IPS-20b (cell line): Measurements from ENCODE around the gene UBA6.

Experiments
- H3K27ac ChIP-seq: one replicate; pipeline ENCODE4 v1.5.1; 2013; ENCODE audit warnings: low read length
- H3K27me3 ChIP-seq: 2 replicates; pipeline ENCODE4 v1.6.1; 2013; ENCODE audit warnings: mild to moderate bottlenecking, low read length, inconsistent platforms; ENCODE audit not compliant: insufficient read depth
- H3K36me3 ChIP-seq: 2 replicates; pipeline ENCODE4 v1.6.1; 2013; ENCODE audit warnings: low read depth, mild to moderate bottlenecking, inconsistent platforms, low read length, moderate library complexity; ENCODE audit not compliant: insufficient read depth
- H3K4me1 ChIP-seq: 2 replicates; pipeline ENCODE4 v1.6.1; 2013; ENCODE audit warnings: mild to moderate bottlenecking, control low read depth, inconsistent platforms, low read length, moderate library complexity; ENCODE audit not compliant: insufficient read depth
- H3K4me3 ChIP-seq: 2 replicates; pipeline ENCODE4 v1.5.1; 2013; ENCODE audit warnings: mild to moderate bottlenecking, low read length, inconsistent platforms
- H3K9ac ChIP-seq: 2 replicates; pipeline ENCODE4 v1.6.1; 2013; ENCODE audit warnings: low read depth, mild to moderate bottlenecking, inconsistent platforms, low read length, moderate library complexity
- H3K9me3 ChIP-seq: 2 replicates; pipeline ENCODE4 v1.6.1; 2013; ENCODE audit warnings: mild to moderate bottlenecking, low read depth, low read length, inconsistent platforms; ENCODE audit not compliant: insufficient read depth

The UBA6 gene

DNA sequence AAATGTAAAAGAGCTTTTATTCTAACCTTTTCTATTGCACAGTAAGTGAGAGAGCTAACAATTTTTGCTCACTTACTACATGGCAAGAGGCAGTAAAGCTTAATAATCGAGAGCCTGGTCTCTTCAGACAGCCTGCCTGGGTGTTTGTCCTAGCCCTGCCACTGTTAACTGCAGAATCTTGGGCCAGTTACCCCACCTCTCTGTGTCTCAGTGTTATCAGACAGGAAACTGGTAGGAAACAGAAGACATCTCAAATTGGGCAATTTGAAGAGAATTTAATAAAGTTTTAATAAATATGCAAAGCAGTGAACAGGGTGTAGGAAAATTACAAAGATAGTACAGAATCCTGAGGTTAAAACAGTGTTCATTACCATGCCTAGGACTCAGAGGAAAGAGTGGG lies 129.0 kb downstream of the UBA6 start:
- H3K9ac ChIP-seq, result no peak overlapping the region

DNA sequence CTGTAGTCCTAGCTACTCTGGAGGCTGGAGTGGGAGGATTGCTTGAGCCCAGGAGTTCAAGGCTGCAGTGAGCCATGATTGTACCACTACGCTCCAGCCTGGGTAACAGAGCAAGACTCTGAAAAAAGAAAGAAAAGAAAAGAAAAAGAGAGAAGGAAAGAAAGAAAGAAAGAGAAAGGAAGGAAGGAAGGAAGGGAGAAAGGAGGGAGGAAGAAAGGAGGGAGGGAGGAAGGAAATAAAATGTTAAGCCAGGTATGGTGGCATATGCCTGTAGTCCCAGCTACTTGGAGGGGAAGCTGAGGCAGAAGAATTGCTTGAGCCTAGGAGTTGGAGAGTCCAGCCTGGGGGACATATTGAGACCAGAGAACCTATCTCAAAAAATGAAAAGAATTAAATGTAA lies 130.4 kb downstream of the UBA6 start:
- no peaks in the 10 kb centered on the region for H3K36me3 ChIP-seq
- H3K4me1 ChIP-seq, result peaks cover 5% of the 10 kb centered on the region; the same call in 1 of the 2 replicates
- H3K9me3 ChIP-seq, result no peaks in the 10 kb centered on the region
- H3K4me3 ChIP-seq, result no peak overlapping the region
- H3K27me3 ChIP-seq, result no peaks in the 10 kb centered on the region
- no peak overlapping the region for H3K9ac ChIP-seq
- no peak overlapping the region for H3K27ac ChIP-seq

More for the DNA sequence above, 129.0 kb downstream of the UBA6 start:
- peaks cover 8% of the 10 kb centered on the region; the same call in 1 of the 2 replicates for H3K4me1 ChIP-seq
- H3K4me3 ChIP-seq, result no peak overlapping the region
- H3K36me3 ChIP-seq, result no peaks in the 10 kb centered on the region
- H3K27ac ChIP-seq, result no peak overlapping the region
- no peaks in the 10 kb centered on the region for H3K9me3 ChIP-seq
- no peaks in the 10 kb centered on the region for H3K27me3 ChIP-seq

DNA sequence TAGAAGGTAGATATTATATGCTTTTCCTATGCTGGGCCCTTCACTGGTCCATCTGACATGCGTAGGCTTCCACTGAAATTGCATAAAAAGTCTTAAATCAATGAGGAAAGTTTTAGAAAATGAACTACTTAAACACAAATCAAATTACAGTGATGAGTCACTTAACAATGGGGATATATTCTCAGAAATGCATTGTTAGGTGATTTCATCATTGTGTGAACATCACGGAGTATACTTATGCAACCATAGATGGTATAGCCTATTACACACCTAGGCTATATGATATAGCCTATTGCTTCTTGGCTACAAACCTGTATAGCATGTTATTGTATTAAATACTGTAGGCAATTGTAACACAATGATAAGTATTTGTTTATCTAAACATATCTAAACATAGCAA lies 132.1 kb downstream of the UBA6 start:
- Histone ChIP-seq H3K4me1 (no peaks in the 10 kb centered on the region), H3K4me3 (no peak overlapping the region), H3K36me3 (no peaks in the 10 kb centered on the region)

DNA sequence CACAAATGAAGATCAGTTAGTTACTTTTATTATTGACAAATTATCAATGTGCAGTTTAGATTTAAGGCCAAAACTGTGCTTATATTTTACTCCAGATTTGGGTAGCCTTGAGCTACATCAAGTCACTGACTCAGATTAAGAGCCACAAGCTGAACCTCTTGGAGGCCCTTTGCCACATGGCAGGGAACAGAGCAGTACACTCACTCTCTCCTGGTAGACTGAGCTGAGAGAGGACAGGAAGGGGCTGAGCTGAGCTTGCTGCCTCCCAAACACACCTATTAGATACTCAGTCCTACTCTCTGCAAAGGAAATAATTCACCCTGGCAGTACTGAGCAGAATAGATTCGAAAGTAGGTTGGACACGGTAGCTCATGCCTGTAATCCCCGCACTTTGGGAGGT lies 134.6 kb downstream of the UBA6 start:
- Histone ChIP-seq H3K4me3 (no peak overlapping the region), H3K4me1 (no peaks in the 10 kb centered on the region), H3K27ac (no peak overlapping the region), H3K9me3 (no peaks in the 10 kb centered on the region), H3K9ac (no peak overlapping the region), H3K27me3 (no peaks in the 10 kb centered on the region), H3K36me3 (no peaks in the 10 kb centered on the region)

More for the DNA sequence above, 132.1 kb downstream of the UBA6 start:
- Histone ChIP-seq H3K9ac (no peak overlapping the region), H3K27ac (no peak overlapping the region), H3K27me3 (no peaks in the 10 kb centered on the region), H3K9me3 (no peaks in the 10 kb centered on the region)

DNA sequence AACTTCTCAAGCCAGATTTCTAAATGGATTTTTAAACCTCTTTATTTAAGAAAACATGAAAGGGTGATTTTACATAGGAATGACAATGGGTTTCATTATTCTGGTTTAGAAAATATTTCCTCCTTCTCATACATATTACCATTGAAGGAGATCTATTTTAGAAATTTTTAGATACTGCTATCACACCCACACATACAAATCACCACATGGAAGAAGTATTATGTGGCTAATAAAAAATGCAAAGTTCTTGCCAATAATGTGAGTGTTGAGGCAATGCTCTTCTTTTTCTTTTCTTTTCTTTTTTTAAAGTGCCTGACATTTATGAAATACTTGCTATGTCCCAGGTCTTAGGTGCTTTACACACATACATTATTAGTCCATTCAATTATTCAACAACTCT lies 135.7 kb downstream of the UBA6 start:
- no peaks in the 10 kb centered on the region for H3K27me3 ChIP-seq
- H3K36me3 ChIP-seq, result no peaks in the 10 kb centered on the region
- H3K4me3 ChIP-seq, result no peak overlapping the region
- H3K9ac ChIP-seq, result no peak overlapping the region
- no peaks in the 10 kb centered on the region for H3K4me1 ChIP-seq
- H3K9me3 ChIP-seq, result no peaks in the 10 kb centered on the region
- no peak overlapping the region for H3K27ac ChIP-seq
